ENCODE data around the gene MRPS34.

MRPS34 gene

DNA sequence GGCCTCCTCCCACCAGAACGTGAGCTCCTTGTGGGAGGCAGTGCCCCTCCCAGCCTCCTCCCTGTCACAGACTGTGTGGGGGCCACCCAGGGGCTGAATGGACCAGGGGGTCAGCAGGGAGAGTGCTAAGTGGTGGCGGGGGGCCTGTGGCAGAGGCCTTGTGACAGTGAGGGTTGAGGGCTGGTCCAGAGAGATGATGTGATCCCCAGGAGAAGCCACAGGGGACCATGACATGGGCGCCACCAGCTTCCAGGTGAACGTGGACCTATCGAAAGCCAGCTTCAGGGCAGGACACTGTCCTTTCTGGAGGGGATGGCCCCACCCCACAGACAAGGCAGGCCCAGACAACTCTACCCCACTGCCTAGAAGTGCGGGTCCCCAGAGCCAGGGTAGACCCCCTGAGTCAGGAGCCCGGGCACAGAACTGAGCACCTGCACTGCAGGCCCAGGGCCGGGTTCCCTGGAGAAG, 6.3 kb upstream of the MRPS34 start:
- no peaks in the 10 kb centered on the region for H3K9me3 Mint-ChIP-seq
- H3K4me1 Mint-ChIP-seq = peaks cover 17% of the 10 kb centered on the region
- H3K27ac Mint-ChIP-seq = peak overlapping the region; percentile 23
- no peak for ATAC-seq
- H3K36me3 Mint-ChIP-seq = peaks cover 41% of the 10 kb centered on the region
- no peak for DNase-seq (ENCODE audit: low spot score in 2 of 2)
- H3K4me3 Mint-ChIP-seq = no peak overlapping the region

- DNase-seq (ENCODE audit: low spot score in 2 of 2) (no peak), ATAC-seq (no peak)
- Mint-ChIP-seq H3K9me3 (no peaks in the 10 kb centered on the region), H3K27ac (peak overlapping the region; percentile 23), H3K4me3 (no peak overlapping the region), H3K36me3 (peaks cover 41% of the 10 kb centered on the region), H3K4me1 (peaks cover 17% of the 10 kb centered on the region)
Measured at GRCh38 chr16:1778200-1779179, 5.6 kb upstream of the MRPS34 start.

DNA sequence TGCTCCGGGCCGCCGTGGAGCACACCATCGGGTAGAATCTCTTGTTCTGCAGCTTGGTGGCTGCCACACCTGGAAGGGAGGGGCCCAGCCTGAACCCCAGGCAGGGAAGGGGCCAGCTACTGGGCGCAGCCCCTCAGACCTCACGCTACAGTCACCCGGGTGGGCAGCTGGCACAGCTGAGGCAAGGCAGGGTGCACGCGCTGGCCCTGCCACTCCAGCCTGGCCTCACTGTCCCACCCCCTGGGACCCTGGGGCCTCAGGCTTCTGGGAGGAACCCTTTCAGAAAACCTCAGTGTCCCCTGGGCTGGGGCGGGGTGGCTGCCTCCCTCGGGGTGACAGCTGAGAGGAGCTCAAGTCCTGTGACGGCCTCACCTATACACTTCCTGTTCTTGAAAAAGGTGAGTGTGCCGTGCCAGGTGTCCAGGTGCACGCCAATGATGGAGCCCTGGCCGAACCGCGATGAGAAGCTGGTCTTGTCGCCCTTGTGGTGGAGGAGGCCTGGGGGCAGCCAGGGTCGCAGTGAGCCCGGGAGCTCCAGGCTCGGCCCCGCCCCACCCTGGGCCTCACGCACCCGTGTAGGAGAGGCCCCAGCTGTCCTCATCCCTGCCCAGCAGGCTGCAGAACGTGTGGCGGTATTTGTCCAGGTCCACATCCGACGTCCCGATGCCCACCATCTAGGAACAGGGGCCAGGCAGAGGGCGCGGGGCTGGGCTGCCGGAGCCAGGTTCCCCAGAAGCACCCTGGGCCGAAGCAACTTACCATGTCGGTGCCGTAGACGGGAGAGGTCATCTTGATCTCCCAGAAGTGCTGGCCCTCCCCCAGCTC, 4.7 kb upstream of the MRPS34 start:
- H3K36me3 Mint-ChIP-seq = peaks cover 45% of the 10 kb centered on the region
- H3K4me1 Mint-ChIP-seq = peaks cover 17% of the 10 kb centered on the region
- ATAC-seq = no peak
- no peak overlapping the region for H3K27ac Mint-ChIP-seq
- DNase-seq (ENCODE audit: low spot score in 2 of 2) = no peak
- no peak overlapping the region for H3K4me3 Mint-ChIP-seq
- H3K9me3 Mint-ChIP-seq = no peaks in the 10 kb centered on the region

DNA sequence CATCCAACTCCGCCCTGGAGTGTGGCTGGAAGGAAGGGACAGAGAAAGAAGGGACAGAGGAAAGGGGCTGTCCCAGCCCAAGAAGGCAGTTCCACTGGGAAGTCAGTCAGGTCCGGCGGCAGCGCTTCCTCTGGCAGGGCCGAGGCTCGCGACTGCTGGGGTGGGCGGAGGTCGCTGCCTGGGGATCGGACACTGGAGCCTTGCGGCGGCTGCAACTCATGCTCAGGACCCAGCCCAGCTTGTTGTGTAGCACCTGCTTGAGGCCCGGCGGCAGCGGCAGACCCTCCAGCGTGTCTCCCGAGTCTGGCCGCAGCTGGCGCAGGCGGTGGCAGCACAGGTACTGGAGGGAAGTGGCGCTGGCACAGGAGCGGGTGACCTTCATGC, 4.0 kb upstream of the MRPS34 start:
- Mint-ChIP-seq H3K27ac (no peak overlapping the region), H3K4me3 (no peak overlapping the region), H3K9me3 (no peaks in the 10 kb centered on the region)

GRCh38 chr16:1776672-1776955, 3.7 kb upstream of the MRPS34 start:
- H3K4me1 Mint-ChIP-seq = peaks cover 22% of the 10 kb centered on the region
- peaks cover 45% of the 10 kb centered on the region for H3K36me3 Mint-ChIP-seq
- DNase-seq (ENCODE audit: low spot score in 2 of 2) (no peak), ATAC-seq (no peak)
- H3K4me3 Mint-ChIP-seq = no peak overlapping the region
- H3K27ac Mint-ChIP-seq = no peak overlapping the region
- no peaks in the 10 kb centered on the region for H3K9me3 Mint-ChIP-seq

More for the DNA sequence above, 4.0 kb upstream of the MRPS34 start:
- peaks cover 45% of the 10 kb centered on the region for H3K36me3 Mint-ChIP-seq
- peaks cover 21% of the 10 kb centered on the region for H3K4me1 Mint-ChIP-seq
- ATAC-seq (no peak), DNase-seq (ENCODE audit: low spot score in 2 of 2) (no peak)

GRCh38 chr16:1775846-1776671, 3.1 kb upstream of the MRPS34 start:
- H3K4me1 Mint-ChIP-seq = peaks cover 16% of the 10 kb centered on the region
- no peak for ATAC-seq
- H3K27ac Mint-ChIP-seq = no peak overlapping the region
- peaks cover 41% of the 10 kb centered on the region for H3K36me3 Mint-ChIP-seq
- peak overlapping the region; percentile 96 for H3K4me3 Mint-ChIP-seq
- H3K9me3 Mint-ChIP-seq = no peaks in the 10 kb centered on the region
- no peak for DNase-seq (ENCODE audit: low spot score in 2 of 2)

GRCh38 chr16:1775006-1775845, 2.3 kb upstream of the MRPS34 start:
- peaks cover 40% of the 10 kb centered on the region for H3K36me3 Mint-ChIP-seq
- H3K9me3 Mint-ChIP-seq = no peaks in the 10 kb centered on the region
- DNase-seq (ENCODE audit: low spot score in 2 of 2) (no peak), ATAC-seq (no peak)
- peaks cover 18% of the 10 kb centered on the region for H3K4me1 Mint-ChIP-seq
- H3K27ac Mint-ChIP-seq = peak overlapping the region; percentile 43
- H3K4me3 Mint-ChIP-seq = peak overlapping the region; percentile 96

DNA sequence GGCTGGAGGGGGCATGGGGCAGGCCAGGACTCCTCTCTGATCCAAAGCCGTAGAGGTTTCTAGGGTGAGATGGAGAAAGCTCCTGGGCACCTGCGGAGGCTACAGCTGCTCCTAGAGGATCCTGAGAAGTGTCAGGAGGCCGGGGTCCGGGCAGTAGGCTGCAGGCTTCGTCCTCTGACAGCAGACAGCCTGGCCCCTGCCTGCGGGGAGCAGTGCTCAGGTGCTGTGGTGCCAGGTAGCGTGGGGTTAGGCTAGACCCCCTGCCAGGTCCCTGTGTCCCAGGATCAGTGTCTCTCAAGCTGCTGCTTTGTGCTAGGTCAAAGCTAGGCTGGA, 1.5 kb upstream of the MRPS34 start:
- Mint-ChIP-seq H3K9me3 (no peaks in the 10 kb centered on the region), H3K36me3 (peaks cover 46% of the 10 kb centered on the region), H3K4me1 (peaks cover 21% of the 10 kb centered on the region), H3K4me3 (peak overlapping the region; percentile 96), H3K27ac (no peak overlapping the region)
- ATAC-seq (no peak), DNase-seq (ENCODE audit: low spot score in 2 of 2) (no peak)

DNA sequence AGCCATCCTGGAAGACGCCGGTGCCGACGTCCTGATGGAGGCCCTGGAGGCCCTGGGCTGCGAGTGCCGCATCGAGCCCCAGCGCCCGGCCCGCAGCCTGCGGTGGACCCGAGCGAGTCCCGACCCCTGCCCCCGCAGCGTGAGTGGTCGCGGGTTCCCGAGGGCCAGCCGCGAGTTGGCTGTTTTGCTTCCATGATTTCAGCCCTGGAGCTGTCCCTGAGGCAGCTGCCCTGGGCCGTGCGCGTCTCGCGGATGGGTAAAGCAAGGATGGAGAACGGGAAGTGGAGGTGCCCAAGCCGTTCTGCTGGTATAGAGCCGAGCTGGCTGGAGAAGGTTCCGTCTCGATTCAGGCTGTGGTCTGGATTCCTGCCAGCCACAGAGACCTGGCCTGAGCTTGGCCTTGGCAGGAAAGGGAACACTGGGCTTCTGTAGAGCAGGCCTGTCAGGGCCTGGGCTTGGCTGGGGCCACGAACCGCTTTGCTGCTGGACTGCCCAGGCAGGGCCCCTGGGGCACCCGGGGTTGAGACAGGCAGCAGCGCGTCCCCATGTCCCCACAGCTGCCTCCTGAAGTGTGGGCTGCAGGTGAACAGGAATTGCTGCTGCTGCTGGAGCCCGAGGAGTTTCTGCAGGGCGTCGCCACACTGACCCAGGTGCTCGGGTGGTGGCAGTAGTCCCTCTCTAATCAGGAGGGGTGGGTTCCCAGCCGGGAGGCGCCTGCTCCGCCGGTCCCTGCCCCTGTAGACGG, 941 bp upstream of the MRPS34 start:
- ATAC-seq (peak; percentile 4), DNase-seq (ENCODE audit: low spot score in 2 of 2) (no peak)
- peak overlapping the region; percentile 96 for H3K4me3 Mint-ChIP-seq
- peak overlapping the region; percentile 93 for H3K27ac Mint-ChIP-seq
- peaks cover 16% of the 10 kb centered on the region for H3K4me1 Mint-ChIP-seq
- no peaks in the 10 kb centered on the region for H3K9me3 Mint-ChIP-seq
- H3K36me3 Mint-ChIP-seq = peaks cover 47% of the 10 kb centered on the region

GRCh38 chr16:1772362-1772907, 499 bp downstream of the MRPS34 start, which contains the start of gene EME2:
EME2 (plus strand) TSS chr16:1772810; CDS start chr16:1773228, 418 bp downstream.
- Mint-ChIP-seq H3K27ac (peak within 1 kb of the TSS; percentile 93), H3K4me3 (peak within 1 kb of the TSS; percentile 96), H3K36me3 (peaks cover 59% of the 10 kb centered on the region), H3K9me3 (no peaks in the 10 kb centered on the region), H3K4me1 (peaks cover 15% of the 10 kb centered on the region)
- DNase-seq (ENCODE audit: low spot score in 2 of 2) (peak in 1 of 2 donors; percentile 73), ATAC-seq (peak; percentile 39)

DNA sequence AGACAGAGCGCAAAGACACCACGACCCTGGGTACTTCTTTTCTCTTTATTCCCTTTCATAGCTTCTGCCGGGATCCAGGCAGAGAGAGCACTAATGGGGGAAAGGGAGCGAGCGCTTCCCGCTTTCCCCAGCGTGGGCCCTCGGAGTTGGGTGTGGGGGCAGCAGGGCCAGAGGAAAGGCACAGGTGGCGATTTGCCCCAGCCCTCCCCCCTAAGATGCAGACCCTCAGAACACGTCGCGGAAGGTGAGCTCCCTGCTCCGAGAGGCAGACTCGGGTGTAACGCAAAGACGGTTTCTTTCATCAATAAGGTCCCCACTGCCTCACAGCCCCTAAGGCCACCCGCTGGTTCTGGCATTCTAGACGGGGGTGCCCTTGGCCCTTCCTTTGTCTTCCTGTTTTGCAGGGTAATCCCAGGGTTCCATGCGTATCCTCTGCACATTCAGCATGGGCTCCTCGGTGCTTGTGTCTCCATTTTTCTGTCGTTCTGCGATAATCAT, 1.0 kb downstream of the MRPS34 start:
- H3K4me3 Mint-ChIP-seq = peak overlapping the region; percentile 96

DNA sequence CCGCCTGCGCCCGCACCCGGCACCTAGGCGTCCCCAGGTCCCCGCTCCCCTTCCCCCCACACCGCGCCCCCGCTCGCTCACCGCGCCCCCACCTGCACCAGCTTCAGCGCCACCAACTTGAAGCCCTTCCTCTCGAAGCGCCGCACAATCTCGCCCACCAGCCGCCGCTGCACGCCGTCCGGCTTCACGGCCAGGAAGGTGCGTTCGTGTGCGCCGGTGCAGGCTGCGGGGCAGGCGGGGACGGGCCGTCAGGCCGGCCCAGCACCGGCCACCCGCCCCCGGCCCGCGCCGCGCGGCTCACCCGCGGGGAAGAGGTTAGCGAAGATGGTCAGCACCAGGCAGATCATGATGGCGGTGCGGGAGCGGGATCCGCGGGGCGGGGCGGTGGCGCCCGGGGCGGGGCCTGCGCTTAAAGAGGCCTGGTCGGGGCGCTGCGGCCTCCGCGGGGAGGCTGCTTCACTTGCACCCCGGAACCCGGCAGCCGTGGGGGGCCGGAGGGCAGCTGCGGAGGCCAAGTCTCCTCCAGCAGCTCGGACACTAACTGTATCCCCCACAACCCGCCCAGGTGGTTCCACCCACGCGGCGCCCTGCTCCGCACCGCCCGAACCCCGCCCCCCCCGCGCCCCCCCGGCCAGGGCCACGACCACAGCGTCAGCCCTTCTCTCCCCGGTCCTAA, 1.6 kb downstream of the MRPS34 start, which contains the start of gene NME3:
NME3 (minus strand) TSS at position 356 of the 676 bp plus-strand sequence; CDS start at position 347, 9 bp downstream.
- Mint-ChIP-seq H3K4me3 (peak within 1 kb of the TSS; percentile 96), H3K36me3 (peaks cover 54% of the 10 kb centered on the region), H3K4me1 (peaks cover 15% of the 10 kb centered on the region), H3K27ac (peak within 1 kb of the TSS; percentile 93), H3K9me3 (no peaks in the 10 kb centered on the region)
- DNase-seq (ENCODE audit: low spot score in 2 of 2) (peak; percentile 69 to 91), ATAC-seq (peak; percentile 62)

More for the DNA sequence above, 1.0 kb downstream of the MRPS34 start:
- no peak for ATAC-seq
- peaks cover 59% of the 10 kb centered on the region for H3K36me3 Mint-ChIP-seq
- H3K4me1 Mint-ChIP-seq = peaks cover 15% of the 10 kb centered on the region
- peak in 1 of 2 donors; percentile 73 for DNase-seq (ENCODE audit: low spot score in 2 of 2)
- peak overlapping the region; percentile 93 for H3K27ac Mint-ChIP-seq
- no peaks in the 10 kb centered on the region for H3K9me3 Mint-ChIP-seq
